Progenitor cell of endocrine pancreas (in vitro differentiated cells): ENCODE measurements around the gene PIGQ. TPM values are rescaled to one million over a fixed set of nuclear protein-coding genes. Genes with fewer than 3 reads are reported as not detected.

ENCODE experiments used
- DNase-seq: peaks from one replicate; pipeline ENCODE4 v3.0.0; 2021; ENCODE audit warnings: low spot score; ENCODE audit not compliant: unreplicated experiment
- H3K27ac Mint-ChIP-seq: 2 replicates; pipeline ENCODE4 v1.8.0; 2021; ENCODE audit warnings: mild to moderate bottlenecking, moderate library complexity, mixed read lengths
- H3K27me3 Mint-ChIP-seq: 2 replicates; pipeline ENCODE4 v1.8.0; 2021; ENCODE audit warnings: mixed read lengths
- H3K36me3 Mint-ChIP-seq: 2 replicates; pipeline ENCODE4 v1.8.0; 2022; ENCODE audit warnings: mixed read lengths; ENCODE audit not compliant: insufficient read depth
- H3K4me1 Mint-ChIP-seq: 2 replicates; pipeline ENCODE4 v1.8.0; 2021; ENCODE audit warnings: low read depth, mixed read lengths
- H3K4me3 Mint-ChIP-seq: 2 replicates; pipeline ENCODE4 v1.8.0; 2021; ENCODE audit warnings: low read depth, mild to moderate bottlenecking, moderate library complexity, mixed read lengths
- H3K9me3 Mint-ChIP-seq: 2 replicates; pipeline ENCODE4 v1.8.0; 2021; ENCODE audit warnings: low read depth, mixed read lengths
- total RNA-seq: library from RNA; stranded (reverse); gene quantifications from 2 replicates; pipeline ENCODE4 v1.2.1, GENCODE V29; 2021
- TF ChIP-seq, protein P1 (sequence below): fragments of 200-600 bp; sonication (generic); IDR thresholded peaks from one replicate; pipeline ENCODE4 v1.5.0; 2021; ENCODE audit warnings: antibody characterized with exemption, mild to moderate bottlenecking; ENCODE audit not compliant: unreplicated experiment

The PIGQ gene
- total RNA-seq, 1 donor from 2014 or later, result 109 TPM

DNA sequence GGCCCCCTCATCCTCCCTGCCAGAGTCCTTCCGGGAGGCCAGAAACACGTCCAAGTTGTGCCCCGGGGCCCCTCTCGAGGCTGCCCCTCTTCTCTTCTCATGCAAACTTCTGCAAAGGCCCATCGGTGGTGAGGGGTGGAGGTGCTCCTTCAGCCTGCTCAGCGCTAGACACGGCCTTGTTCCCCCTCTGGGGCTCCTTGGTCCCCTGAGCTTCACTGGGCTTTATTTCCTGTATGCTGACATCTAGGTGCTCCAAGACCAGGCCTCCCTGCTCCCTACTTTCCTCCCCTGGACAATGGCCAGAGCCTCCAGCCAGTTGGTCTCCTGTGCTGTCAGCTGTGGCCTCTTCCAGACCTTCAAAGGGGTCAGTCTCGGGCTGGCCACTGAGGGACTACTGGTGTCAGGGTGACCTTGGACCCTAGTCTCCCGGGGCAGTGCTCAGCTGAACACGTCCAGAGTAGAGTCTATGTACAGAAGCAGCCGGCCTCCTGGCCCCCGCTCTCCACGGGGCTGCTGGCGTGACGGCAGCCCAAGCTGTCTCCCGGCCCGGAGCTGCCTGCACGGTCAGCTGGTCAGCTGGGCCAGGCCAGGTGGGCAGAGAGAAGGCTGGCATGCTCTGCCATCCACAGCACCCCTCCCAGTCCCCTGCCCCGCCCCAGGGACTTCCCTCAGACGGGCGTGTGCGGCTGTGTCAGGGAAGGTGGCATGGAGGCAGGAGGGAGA, 11.3 kb upstream of the PIGQ start:
- TF ChIP-seq, protein P1, sequence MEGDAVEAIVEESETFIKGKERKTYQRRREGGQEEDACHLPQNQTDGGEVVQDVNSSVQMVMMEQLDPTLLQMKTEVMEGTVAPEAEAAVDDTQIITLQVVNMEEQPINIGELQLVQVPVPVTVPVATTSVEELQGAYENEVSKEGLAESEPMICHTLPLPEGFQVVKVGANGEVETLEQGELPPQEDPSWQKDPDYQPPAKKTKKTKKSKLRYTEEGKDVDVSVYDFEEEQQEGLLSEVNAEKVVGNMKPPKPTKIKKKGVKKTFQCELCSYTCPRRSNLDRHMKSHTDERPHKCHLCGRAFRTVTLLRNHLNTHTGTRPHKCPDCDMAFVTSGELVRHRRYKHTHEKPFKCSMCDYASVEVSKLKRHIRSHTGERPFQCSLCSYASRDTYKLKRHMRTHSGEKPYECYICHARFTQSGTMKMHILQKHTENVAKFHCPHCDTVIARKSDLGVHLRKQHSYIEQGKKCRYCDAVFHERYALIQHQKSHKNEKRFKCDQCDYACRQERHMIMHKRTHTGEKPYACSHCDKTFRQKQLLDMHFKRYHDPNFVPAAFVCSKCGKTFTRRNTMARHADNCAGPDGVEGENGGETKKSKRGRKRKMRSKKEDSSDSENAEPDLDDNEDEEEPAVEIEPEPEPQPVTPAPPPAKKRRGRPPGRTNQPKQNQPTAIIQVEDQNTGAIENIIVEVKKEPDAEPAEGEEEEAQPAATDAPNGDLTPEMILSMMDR, result no peak
- no peak for DNase-seq
- Mint-ChIP-seq H3K36me3 (peaks cover 1% of the 10 kb centered on the region), H3K4me1 (no peaks in the 10 kb centered on the region), H3K9me3 (no peaks in the 10 kb centered on the region), H3K27me3 (peaks cover 24% of the 10 kb centered on the region), H3K27ac (no peak overlapping the region), H3K4me3 (no peak overlapping the region)

DNA sequence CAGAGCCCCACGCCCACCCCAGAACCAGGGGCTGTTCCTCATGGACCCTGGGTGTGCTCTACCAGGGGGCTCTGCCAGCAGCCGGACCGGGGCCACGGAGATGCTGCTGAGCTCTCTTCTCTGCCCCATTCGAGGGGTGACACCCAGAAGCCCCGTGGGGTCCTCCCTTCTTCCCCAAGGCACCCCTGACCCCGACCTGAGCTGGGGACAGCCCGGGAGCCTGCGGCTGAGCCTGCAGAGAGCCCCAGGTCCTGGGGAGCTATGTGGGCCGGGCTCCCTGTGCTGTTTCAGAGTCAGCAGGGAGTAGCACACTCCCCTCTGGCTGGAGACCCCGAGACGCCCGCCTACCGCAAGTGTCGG, 10.8 kb upstream of the PIGQ start:
- H3K36me3 Mint-ChIP-seq, result peaks cover 1% of the 10 kb centered on the region
- TF ChIP-seq, protein P1, result no peak
- H3K27me3 Mint-ChIP-seq, result peaks cover 24% of the 10 kb centered on the region
- no peaks in the 10 kb centered on the region for H3K4me1 Mint-ChIP-seq
- H3K9me3 Mint-ChIP-seq, result no peaks in the 10 kb centered on the region
- H3K4me3 Mint-ChIP-seq, result no peak overlapping the region
- no peak overlapping the region for H3K27ac Mint-ChIP-seq
- no peak for DNase-seq

DNA sequence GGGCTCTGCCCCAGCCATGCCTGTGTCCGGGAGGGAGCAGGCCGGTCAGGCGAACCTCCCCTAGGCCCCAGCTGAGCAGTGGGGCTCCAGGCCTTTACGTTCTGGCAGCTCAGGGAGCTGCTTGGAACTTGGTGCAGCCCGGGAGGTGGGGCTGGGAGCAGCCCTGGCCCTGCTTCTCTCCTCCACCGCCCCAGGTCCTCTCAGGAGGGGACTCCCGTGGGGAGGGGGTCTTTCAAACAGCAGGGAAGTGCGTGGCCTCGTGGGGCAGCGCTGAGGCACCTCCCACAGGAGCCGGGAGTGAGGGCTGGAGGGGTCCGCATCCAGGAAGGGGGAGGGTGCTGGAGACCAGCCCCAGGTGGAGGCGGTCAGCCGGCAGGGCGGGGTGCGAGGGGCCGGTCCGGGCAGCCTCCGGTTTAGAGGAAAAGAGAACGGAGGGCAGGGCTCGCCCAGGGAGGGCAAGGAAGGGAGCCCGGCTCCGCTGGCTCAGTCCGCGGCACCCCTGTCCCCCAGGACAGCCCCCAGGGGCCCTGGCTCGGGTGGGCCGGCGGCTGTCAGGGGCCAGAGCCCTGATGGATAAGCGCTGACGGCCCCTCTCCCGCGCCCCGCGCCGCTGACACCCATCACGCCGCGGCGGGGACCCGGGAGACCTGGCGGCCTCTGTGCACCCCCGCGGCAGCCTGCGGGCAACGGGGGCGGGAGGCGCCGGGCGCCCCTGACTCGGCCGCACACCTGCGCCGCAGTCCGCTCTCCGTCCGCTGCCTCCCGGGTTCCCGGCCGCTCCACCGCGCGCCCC, 10.2 kb upstream of the PIGQ start:
- no peaks in the 10 kb centered on the region for H3K9me3 Mint-ChIP-seq
- no peaks in the 10 kb centered on the region for H3K36me3 Mint-ChIP-seq
- peaks cover 24% of the 10 kb centered on the region for H3K27me3 Mint-ChIP-seq
- no peaks in the 10 kb centered on the region for H3K4me1 Mint-ChIP-seq
- H3K27ac Mint-ChIP-seq, result no peak overlapping the region
- no peak overlapping the region for H3K4me3 Mint-ChIP-seq
- no peak for DNase-seq
- TF ChIP-seq, protein P1, result no peak

DNA sequence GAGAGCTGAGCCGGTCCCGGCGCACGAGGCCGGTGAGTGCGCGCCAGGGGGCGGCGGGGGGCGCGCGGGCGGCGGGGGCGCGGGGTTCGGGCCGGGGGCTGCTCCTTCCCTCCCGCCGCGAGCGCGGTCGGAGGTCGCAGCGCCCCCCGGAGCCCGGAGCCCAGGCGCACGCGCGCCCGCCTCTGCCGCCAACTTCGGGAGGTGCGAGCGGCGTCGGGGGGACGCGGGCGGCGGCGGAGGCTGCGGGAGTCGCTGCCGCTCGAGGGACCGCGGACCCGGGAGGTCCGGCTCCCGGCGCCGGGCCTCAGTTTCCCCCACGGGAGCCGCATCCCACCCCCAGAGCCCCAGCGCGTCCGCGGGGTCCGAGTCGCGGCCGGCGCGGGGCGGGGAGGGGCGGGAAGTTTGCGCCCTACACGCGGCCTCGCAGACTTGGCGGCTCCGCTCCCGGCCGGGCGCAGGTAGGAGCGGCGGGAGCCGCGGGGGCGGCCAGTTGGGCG, 9.5 kb upstream of the PIGQ start, which contains the start of gene PRR35:
PRR35 (plus strand) TSS at position 191 of the 497 bp plus-strand sequence. CDS start 2,901 bp downstream, outside the sequence.
- DNase-seq, result no peak
- Mint-ChIP-seq H3K4me3 (no peak within 1 kb of the TSS), H3K27me3 (peaks cover 24% of the 10 kb centered on the region)

More for the DNA sequence above, 9.5 kb upstream of the PIGQ start, which contains the start of gene PRR35:
- H3K4me1 Mint-ChIP-seq, result peaks cover under 1% of the 10 kb centered on the region
- no peak within 1 kb of the TSS for H3K27ac Mint-ChIP-seq
- H3K36me3 Mint-ChIP-seq, result no peaks in the 10 kb centered on the region
- TF ChIP-seq, protein P1, result no peak
- H3K9me3 Mint-ChIP-seq, result no peaks in the 10 kb centered on the region
